Activated gamma-delta T cell (primary cell): ENCODE measurements around the gene INHBA.

Experiments
- DNase-seq: peaks from one replicate; lab custom pipeline; 2025; lab: John Stamatoyannopoulos, UW

INHBA gene

GRCh38 chr7:41711283-41712064, 8.6 kb upstream of the INHBA start:
- no peak for DNase-seq

GRCh38 chr7:41710838-41711237, 7.9 kb upstream of the INHBA start:
- DNase-seq, result no peak

- no peak for DNase-seq
Observed at GRCh38 chr7:41709621-41710020, 6.7 kb upstream of the INHBA start.

- DNase-seq, result no peak
Observed at GRCh38 chr7:41708581-41709358, 5.9 kb upstream of the INHBA start.

- DNase-seq, result no peak
Observed at GRCh38 chr7:41706228-41706930, 3.5 kb upstream of the INHBA start.

- DNase-seq, result no peak
Observed at GRCh38 chr7:41705109-41705901, 2.4 kb upstream of the INHBA start.

GRCh38 chr7:41701068-41701941, 1.6 kb downstream of the INHBA start:
- no peak for DNase-seq

GRCh38 chr7:41700044-41700471, 2.8 kb downstream of the INHBA start:
- DNase-seq, result no peak

- DNase-seq, result no peak
Observed at GRCh38 chr7:41699516-41699915, 3.4 kb downstream of the INHBA start.

- DNase-seq, result no peak
Observed at GRCh38 chr7:41698726-41699125, 4.2 kb downstream of the INHBA start.

- no peak for DNase-seq
Observed at GRCh38 chr7:41698114-41698513, 4.8 kb downstream of the INHBA start.

GRCh38 chr7:41696323-41696916, 6.5 kb downstream of the INHBA start:
- no peak for DNase-seq

- DNase-seq, result no peak
Observed at GRCh38 chr7:41695661-41696322, 7.1 kb downstream of the INHBA start.

GRCh38 chr7:41694495-41694894, 8.4 kb downstream of the INHBA start:
- no peak for DNase-seq

GRCh38 chr7:41693150-41693997, 9.5 kb downstream of the INHBA start:
- DNase-seq, result no peak

- DNase-seq, result no peak
Observed at GRCh38 chr7:41692251-41692650, 10.6 kb downstream of the INHBA start.

- no peak for DNase-seq
Observed at GRCh38 chr7:41691286-41692190, 11.4 kb downstream of the INHBA start.

- DNase-seq, result no peak
Observed at GRCh38 chr7:41689815-41690214, 13.1 kb downstream of the INHBA start.
